GM06990 (cell line): ENCODE results near the gene RPL28.

ENCODE experiments used
- DNase-seq: peaks from one replicate; pipeline ENCODE4 v3.0.0-alpha.2; 2011; ENCODE audit not compliant: insufficient read length; ENCODE audit errors: extremely low read depth
- H3K27me3 ChIP-seq: replicated peaks from 2 replicates; pipeline ENCODE4 v1.6.0; 2011; ENCODE audit warnings: low read length; ENCODE audit not compliant: control insufficient read depth, insufficient read depth
- H3K36me3 ChIP-seq: 2 replicates; pipeline ENCODE4 v1.5.1; 2011; ENCODE audit warnings: low read length; ENCODE audit not compliant: control insufficient read depth, insufficient read depth
- H3K4me3 ChIP-seq: replicated peaks from 2 replicates; pipeline ENCODE4 v1.5.1; 2011; ENCODE audit warnings: low read depth, mild to moderate bottlenecking, control low read depth, low read length
- CTCF ChIP-seq: IDR thresholded peaks from 2 replicates; pipeline ENCODE4 v1.5.1; 2011; ENCODE audit warnings: low read length, control low read depth, mild to moderate bottlenecking, inconsistent platforms; ENCODE audit not compliant: insufficient read depth, poor library complexity, severe bottlenecking

RPL28 gene

GRCh38 chr19:55376241-55376933 lies 9.3 kb upstream of the RPL28 start, which contains the start of gene TMEM190:
TMEM190 (plus strand) TSS chr19:55376826; CDS start chr19:55376854, 28 bp downstream.
- DNase-seq: no peak
- H3K27me3 ChIP-seq: no peaks in the 10 kb centered on the region; the same call in 1 of the 2 replicates
- no peak within 1 kb of the TSS for H3K4me3 ChIP-seq
- no peaks in the 10 kb centered on the region for H3K36me3 ChIP-seq
- TF ChIP-seq CTCF: no peak

DNA sequence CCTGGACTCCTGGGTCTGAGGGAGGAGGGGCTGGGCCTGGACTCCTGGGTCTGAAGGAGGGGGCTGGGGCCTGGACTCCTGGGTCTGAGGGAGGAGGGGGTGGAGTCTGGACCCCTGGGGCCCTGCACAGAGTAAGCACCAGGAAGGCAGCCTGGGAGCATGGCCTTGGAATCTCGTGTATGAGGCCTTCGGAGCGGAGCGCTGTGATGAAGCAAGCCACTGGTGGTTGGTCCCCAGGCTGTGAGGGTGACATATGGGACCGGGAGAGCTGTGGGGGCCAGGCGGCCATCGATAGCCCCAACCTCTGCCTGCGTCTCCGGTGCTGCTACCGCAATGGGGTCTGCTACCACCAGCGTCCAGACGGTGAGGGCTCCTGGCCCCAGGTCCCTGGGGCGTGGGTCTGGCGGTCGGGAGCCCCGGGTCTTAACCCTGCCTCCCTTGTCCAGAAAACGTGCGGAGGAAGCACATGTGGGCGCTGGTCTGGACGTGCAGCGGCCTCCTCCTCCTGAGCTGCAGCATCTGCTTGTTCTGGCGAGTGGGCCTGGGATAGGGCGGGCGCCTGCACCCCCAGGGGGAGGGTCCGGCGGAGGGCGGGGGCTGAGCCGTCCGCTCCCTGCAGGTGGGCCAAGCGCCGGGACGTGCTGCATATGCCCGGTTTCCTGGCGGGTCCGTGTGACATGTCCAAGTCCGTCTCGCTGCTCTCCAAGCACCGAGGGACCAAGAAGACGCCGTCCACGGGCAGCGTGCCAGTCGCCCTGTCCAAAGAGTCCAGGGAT lies 8.2 kb upstream of the RPL28 start:
- no peaks in the 10 kb centered on the region for H3K36me3 ChIP-seq
- DNase-seq: no peak
- H3K27me3 ChIP-seq: no peaks in the 10 kb centered on the region
- TF ChIP-seq CTCF: no peak
- H3K4me3 ChIP-seq: no peak overlapping the region

- Histone ChIP-seq H3K36me3 (no peaks in the 10 kb centered on the region), H3K4me3 (no peak overlapping the region), H3K27me3 (no peaks in the 10 kb centered on the region)
- no peak for TF ChIP-seq CTCF
- DNase-seq: no peak
Observed at GRCh38 chr19:55379174-55379573, 6.6 kb upstream of the RPL28 start.

GRCh38 chr19:55382013-55382412 lies 3.7 kb upstream of the RPL28 start:
- no peak for DNase-seq
- no peaks in the 10 kb centered on the region for H3K27me3 ChIP-seq
- no peak overlapping the region for H3K4me3 ChIP-seq
- H3K36me3 ChIP-seq: peaks cover 3% of the 10 kb centered on the region
- no peak for TF ChIP-seq CTCF

DNA sequence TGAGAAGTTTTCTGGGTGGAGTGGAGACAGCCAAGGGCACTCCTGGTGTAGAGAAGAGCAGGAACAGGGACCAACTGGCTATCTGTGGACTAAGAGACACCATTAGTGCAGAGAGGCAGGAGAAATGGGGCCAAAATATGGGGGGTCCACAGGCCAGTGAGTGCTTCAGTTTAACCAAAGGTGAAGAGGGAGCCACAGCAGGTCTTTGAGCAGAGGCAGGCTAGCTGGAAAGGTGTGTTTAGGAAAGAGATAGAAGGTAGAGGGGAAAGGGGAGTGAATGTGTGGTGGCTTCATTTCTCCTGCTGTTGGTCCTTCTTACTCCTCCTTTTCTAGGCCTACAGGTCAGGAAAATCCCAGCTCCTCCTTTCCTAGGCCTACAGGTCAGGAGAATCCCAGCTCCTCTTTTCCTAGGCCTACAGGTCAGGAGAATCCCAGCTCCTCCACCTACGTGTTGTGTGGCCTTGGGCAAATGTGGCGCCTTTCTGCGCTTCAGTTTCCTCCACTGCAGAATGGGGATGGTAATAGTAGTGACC lies 3.1 kb upstream of the RPL28 start:
- DNase-seq: no peak
- Histone ChIP-seq H3K4me3 (no peak overlapping the region; the same call in 1 of the 2 replicates), H3K27me3 (no peaks in the 10 kb centered on the region), H3K36me3 (peaks cover 9% of the 10 kb centered on the region)
- TF ChIP-seq CTCF: no peak
